Breast epithelium (tissue), 3 donors: ENCODE results near the gene ARID3A.

Source experiments
- CTCF ChIP-seq, 3 donors: fragments of 450-650 bp; IDR thresholded peaks; one replicate each; pipeline ENCODE4 v1.5.1; 2016 to 2017; ENCODE audit warnings: antibody characterized with exemption in 3 of 3, mild to moderate bottlenecking in 3 of 3, moderate library complexity in 3 of 3
- POLR2A ChIP-seq: fragments of 450-650 bp; IDR thresholded peaks from one replicate; pipeline ENCODE4 v1.6.1; 2016; ENCODE audit warnings: antibody characterized with exemption, mild to moderate bottlenecking, moderate library complexity
- POLR2AphosphoS5 ChIP-seq, 3 donors: sonication (generic); formaldehyde crosslinking; IDR thresholded peaks; one replicate each; pipeline ENCODE4 v1.6.1; 2017; ENCODE audit warnings: antibody characterized with exemption in 3 of 3

DNA sequence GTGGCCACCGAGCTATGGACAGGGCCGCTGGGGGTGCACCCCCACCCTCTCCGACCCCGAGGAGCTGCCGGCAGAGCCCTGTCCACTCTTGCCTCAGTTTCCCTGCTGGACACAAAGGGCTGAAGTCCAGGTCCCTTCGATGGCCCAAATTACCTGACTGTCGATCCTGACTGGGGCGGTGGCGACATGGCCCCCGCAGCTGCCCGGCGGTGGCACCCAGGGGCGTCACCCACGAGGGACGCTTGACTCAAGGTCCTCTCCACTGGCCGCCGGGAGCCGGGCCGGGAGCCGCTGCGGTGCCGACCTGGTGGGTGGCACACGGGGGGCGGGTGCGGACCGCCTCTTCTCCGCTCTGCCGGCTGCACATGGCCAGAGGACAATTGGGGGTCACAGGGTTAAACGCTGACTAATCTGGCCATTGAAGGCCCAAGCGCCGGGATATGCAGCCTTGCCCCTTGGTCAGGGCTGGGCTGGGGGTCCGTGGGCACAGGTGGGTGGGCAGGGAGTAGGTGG lies 16.4 kb downstream of the ARID3A start:
- TF ChIP-seq CTCF (IDR thresholded peaks at IDR 0.05) (no peak), POLR2AphosphoS5 (IDR thresholded peaks at IDR 0.05) (no peak), POLR2A (no peak)
